Hepatocyte (in vitro differentiated cells): ENCODE results near the gene DES.

Experiments
- EZH2phosphoT487 ChIP-seq: fragments of 200-600 bp; sonication (generic); IDR thresholded peaks from one replicate; pipeline ENCODE4 v1.6.1; 2018; ENCODE audit warnings: antibody characterized with exemption, mild to moderate bottlenecking, low read depth, moderate library complexity; ENCODE audit not compliant: unreplicated experiment, severe bottlenecking
- TF ChIP-seq, protein P1 (sequence below): fragments of 200-600 bp; sonication (generic); IDR thresholded peaks from 2 replicates; pipeline ENCODE4 v1.5.1; 2016; ENCODE audit warnings: antibody characterized with exemption, mild to moderate bottlenecking; ENCODE audit not compliant: poor library complexity

DNA sequence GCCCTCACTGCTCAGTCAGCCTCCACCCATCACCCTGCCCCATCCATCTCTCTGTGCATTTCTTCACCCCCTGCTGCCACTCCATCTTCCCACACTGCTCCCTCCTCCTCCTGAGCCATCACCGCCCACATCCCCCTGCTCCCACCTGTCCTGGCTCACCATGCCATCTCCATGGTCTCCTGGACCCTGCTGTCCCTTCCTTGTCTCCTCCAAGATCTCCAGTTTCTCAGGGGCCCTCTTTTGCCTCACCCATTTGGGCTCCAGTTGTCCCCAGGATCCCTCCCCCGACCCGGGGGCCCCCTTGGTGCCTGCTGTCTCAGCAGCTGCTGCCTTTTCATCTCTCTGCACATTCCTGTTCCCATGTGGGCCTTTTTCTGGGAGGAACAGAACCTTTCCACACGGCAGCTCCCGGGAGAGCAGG, 27.1 kb downstream of the DES start:
- no peak for TF ChIP-seq EZH2phosphoT487
- TF ChIP-seq, protein P1, sequence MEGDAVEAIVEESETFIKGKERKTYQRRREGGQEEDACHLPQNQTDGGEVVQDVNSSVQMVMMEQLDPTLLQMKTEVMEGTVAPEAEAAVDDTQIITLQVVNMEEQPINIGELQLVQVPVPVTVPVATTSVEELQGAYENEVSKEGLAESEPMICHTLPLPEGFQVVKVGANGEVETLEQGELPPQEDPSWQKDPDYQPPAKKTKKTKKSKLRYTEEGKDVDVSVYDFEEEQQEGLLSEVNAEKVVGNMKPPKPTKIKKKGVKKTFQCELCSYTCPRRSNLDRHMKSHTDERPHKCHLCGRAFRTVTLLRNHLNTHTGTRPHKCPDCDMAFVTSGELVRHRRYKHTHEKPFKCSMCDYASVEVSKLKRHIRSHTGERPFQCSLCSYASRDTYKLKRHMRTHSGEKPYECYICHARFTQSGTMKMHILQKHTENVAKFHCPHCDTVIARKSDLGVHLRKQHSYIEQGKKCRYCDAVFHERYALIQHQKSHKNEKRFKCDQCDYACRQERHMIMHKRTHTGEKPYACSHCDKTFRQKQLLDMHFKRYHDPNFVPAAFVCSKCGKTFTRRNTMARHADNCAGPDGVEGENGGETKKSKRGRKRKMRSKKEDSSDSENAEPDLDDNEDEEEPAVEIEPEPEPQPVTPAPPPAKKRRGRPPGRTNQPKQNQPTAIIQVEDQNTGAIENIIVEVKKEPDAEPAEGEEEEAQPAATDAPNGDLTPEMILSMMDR = no peak
